Measurements from ENCODE around the gene STAT3.
"Not testable (repeated sequence)": the region's sequence is repeated elsewhere in the genome, so short reads cannot be mapped to it uniquely, and the experiment has no call there.

The STAT3 gene

GRCh38 chr17:42271006-42271778 is 117.0 kb downstream of the STAT3 start:
- no peaks in the 10 kb centered on the region for H3K9me3 ChIP-seq (ENCODE audit: control insufficient read depth, low read length)

DNA sequence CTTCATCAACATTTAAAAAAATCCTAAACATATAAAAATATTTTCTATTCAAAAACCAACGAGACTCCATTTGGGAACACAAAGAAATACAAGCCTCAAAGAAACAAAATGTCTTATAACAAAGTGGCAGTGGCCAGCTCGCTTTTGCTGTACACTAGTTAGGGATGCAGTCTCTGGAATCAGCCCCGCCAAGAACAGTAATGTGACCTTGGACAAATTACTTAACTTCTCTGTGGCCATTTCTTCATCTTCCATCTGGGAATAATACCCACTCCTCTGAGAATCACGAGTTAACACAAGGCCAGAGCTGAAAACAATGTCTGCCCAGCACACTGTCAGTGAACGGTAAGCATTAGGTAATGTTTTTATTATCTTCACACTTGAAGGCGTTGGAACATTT is 117.6 kb downstream of the STAT3 start:
- H3K4me1 ChIP-seq (ENCODE audit: control insufficient read depth, insufficient read depth, low read length): peaks cover 39% of the 10 kb centered on the region
- no peak overlapping the region for H3K4me3 ChIP-seq (ENCODE audit: low read length)
- DNase-seq (ENCODE audit: low read depth): no peak
- no peaks in the 10 kb centered on the region for H3K36me3 ChIP-seq (ENCODE audit: control insufficient read depth, insufficient read depth, low read length, severe bottlenecking)
- no peak overlapping the region for H3K9ac ChIP-seq (ENCODE audit: low read length)
- no peaks in the 10 kb centered on the region for H3K27me3 ChIP-seq (replicated peaks; ENCODE audit: control insufficient read depth, insufficient read depth, low read length)
- no peaks in the 10 kb centered on the region for H3K9me3 ChIP-seq (ENCODE audit: control insufficient read depth, low read length)

More at GRCh38 chr17:42271006-42271778, 117.0 kb downstream of the STAT3 start:
- H3K36me3 ChIP-seq (ENCODE audit: control insufficient read depth, insufficient read depth, low read length, severe bottlenecking): no peaks in the 10 kb centered on the region
- no peak overlapping the region for H3K9ac ChIP-seq (ENCODE audit: low read length)
- no peak overlapping the region for H3K4me3 ChIP-seq (ENCODE audit: low read length)
- no peaks in the 10 kb centered on the region for H3K27me3 ChIP-seq (replicated peaks; ENCODE audit: control insufficient read depth, insufficient read depth, low read length)
- peaks cover 39% of the 10 kb centered on the region for H3K4me1 ChIP-seq (ENCODE audit: control insufficient read depth, insufficient read depth, low read length)
- DNase-seq (ENCODE audit: low read depth): no peak

- Histone ChIP-seq H3K4me3 (ENCODE audit: low read length) (no peak overlapping the region), H3K9me3 (ENCODE audit: control insufficient read depth, low read length) (no peaks in the 10 kb centered on the region), H3K36me3 (ENCODE audit: control insufficient read depth, insufficient read depth, low read length, severe bottlenecking) (no peaks in the 10 kb centered on the region), H3K4me1 (ENCODE audit: control insufficient read depth, insufficient read depth, low read length) (peaks cover 38% of the 10 kb centered on the region), H3K9ac (ENCODE audit: low read length) (no peak overlapping the region), H3K27me3 (replicated peaks; ENCODE audit: control insufficient read depth, insufficient read depth, low read length) (no peaks in the 10 kb centered on the region)
- DNase-seq (ENCODE audit: low read depth): no peak
Measured at GRCh38 chr17:42270170-42270535, 118.1 kb downstream of the STAT3 start.

DNA sequence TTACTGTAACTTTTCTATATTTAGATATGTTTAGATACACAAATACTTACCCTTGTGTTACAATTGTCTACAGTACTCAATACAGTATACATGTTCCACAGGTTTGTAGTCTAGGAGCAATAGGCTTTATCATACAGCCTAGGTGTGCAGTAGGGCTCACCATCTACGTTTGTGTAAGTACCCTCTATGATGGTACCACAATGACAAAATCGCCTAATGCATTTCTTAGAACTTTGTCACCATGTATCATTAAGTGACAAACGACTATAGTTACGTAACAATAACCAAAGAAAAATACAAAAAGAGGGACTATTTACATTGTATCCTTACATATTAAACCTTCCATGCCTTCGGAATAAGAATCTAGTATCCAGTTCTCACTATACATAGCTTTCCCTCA is 120.0 kb downstream of the STAT3 start:
- H3K9ac ChIP-seq (ENCODE audit: low read length): no peak overlapping the region
- no peaks in the 10 kb centered on the region for H3K9me3 ChIP-seq (ENCODE audit: control insufficient read depth, low read length)
- H3K27me3 ChIP-seq (replicated peaks; ENCODE audit: control insufficient read depth, insufficient read depth, low read length): no peaks in the 10 kb centered on the region
- H3K4me1 ChIP-seq (ENCODE audit: control insufficient read depth, insufficient read depth, low read length): peaks cover 28% of the 10 kb centered on the region
- H3K4me3 ChIP-seq (ENCODE audit: low read length): no peak overlapping the region
- DNase-seq (ENCODE audit: low read depth): no peak
- H3K36me3 ChIP-seq (ENCODE audit: control insufficient read depth, insufficient read depth, low read length, severe bottlenecking): no peaks in the 10 kb centered on the region

- Histone ChIP-seq H3K9me3 (ENCODE audit: control insufficient read depth, low read length) (no peaks in the 10 kb centered on the region), H3K4me1 (ENCODE audit: control insufficient read depth, insufficient read depth, low read length) (peaks cover 28% of the 10 kb centered on the region)
- peak; percentile 89 for DNase-seq (ENCODE audit: low read depth)
Measured at GRCh38 chr17:42266918-42267766, 121.1 kb downstream of the STAT3 start.

DNA sequence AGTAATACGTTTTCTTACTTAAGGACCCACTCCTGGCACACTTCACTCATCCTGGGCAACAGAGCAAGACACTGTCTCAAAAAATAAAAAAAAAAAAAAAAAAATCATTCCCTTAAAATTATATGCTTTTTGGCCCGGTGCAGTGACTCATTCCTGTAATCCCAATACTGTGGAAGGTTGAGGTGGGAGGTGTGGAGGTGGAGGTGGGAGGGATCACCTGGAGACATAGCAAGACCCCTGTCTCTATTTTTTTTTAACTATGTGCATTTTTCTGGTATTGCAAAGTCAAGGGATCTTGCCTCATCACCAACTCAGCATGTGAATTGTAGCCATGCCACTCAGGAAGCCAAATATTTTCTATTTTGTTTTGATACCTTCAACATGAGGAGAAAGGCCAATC is 121.8 kb downstream of the STAT3 start:
- no peaks in the 10 kb centered on the region for H3K9me3 ChIP-seq (ENCODE audit: control insufficient read depth, low read length)
- H3K4me3 ChIP-seq (ENCODE audit: low read length): no peak overlapping the region
- no peaks in the 10 kb centered on the region for H3K27me3 ChIP-seq (replicated peaks; ENCODE audit: control insufficient read depth, insufficient read depth, low read length)
- H3K4me1 ChIP-seq (ENCODE audit: control insufficient read depth, insufficient read depth, low read length): peaks cover 28% of the 10 kb centered on the region
- no peak overlapping the region for H3K9ac ChIP-seq (ENCODE audit: low read length)
- DNase-seq (ENCODE audit: low read depth): no peak
- H3K36me3 ChIP-seq (ENCODE audit: control insufficient read depth, insufficient read depth, low read length, severe bottlenecking): no peaks in the 10 kb centered on the region

More at GRCh38 chr17:42266918-42267766, 121.1 kb downstream of the STAT3 start:
- no peak overlapping the region for H3K9ac ChIP-seq (ENCODE audit: low read length)
- H3K36me3 ChIP-seq (ENCODE audit: control insufficient read depth, insufficient read depth, low read length, severe bottlenecking): no peaks in the 10 kb centered on the region
- H3K27me3 ChIP-seq (replicated peaks; ENCODE audit: control insufficient read depth, insufficient read depth, low read length): no peaks in the 10 kb centered on the region
- H3K4me3 ChIP-seq (ENCODE audit: low read length): no peak overlapping the region

DNA sequence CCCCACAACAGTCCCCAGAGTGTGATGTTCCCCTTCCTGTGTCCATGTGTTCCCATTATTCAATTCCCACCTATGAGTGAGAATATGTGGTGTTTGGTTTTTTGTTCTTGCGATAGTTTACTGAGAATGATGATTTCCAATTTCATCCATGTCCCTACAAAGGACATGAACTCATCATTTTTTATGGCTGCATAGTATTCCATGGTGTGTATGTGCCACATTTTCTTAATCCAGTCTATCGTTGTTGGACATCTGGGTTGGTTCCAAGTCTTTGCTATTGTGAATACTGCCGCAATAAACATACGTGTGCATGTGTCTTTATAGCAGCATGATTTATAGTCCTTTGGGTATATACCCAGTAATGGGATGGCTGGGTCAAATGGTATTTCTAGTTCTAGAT is 123.9 kb downstream of the STAT3 start:
- H3K9ac ChIP-seq (ENCODE audit: low read length); H3K4me3 ChIP-seq (ENCODE audit: low read length); DNase-seq (ENCODE audit: low read depth); H3K27me3 ChIP-seq (replicated peaks; ENCODE audit: control insufficient read depth, insufficient read depth, low read length); H3K36me3 ChIP-seq (ENCODE audit: control insufficient read depth, insufficient read depth, low read length, severe bottlenecking); H3K9me3 ChIP-seq (ENCODE audit: control insufficient read depth, low read length): not testable (repeated sequence)
- H3K4me1 ChIP-seq (ENCODE audit: control insufficient read depth, insufficient read depth, low read length): peaks cover 16% of the 10 kb centered on the region
